CD4-positive, alpha-beta T cell (primary cell): ENCODE data around the gene AP2A1. TPM values are rescaled to one million over a fixed set of nuclear protein-coding genes. Genes with fewer than 3 reads are reported as not detected.
"Not testable (repeated sequence)": the region's sequence is repeated elsewhere in the genome, so short reads cannot be mapped to it uniquely, and the experiment has no call there.

Experiments used
- ATAC-seq: fragments of 200-7000 bp; cut with Tn5 transposase; one replicate; pipeline ENCODE4 v1.10.0; 2022; ENCODE audit warnings: mild to moderate bottlenecking; ENCODE audit not compliant: poor library complexity
- CTCF ChIA-PET: fragments of 350-600 bp; sonication (Branson Sonifier 250); formaldehyde crosslinking; loops from one replicate; lab custom pipeline; 2021; ENCODE audit warnings: antibody characterized with exemption, inconsistent platforms; lab: Charles Lee
- POLR2A ChIA-PET: fragments of 350-600 bp; sonication (Branson Sonifier 250); formaldehyde crosslinking; loops from one replicate; lab custom pipeline; 2021; ENCODE audit warnings: antibody characterized with exemption, inconsistent platforms; lab: Charles Lee
- DNase-seq, 14 experiments: peaks; one replicate each; pipeline ENCODE4 v3.0.0-alpha.2; 2013 to 2020; ENCODE audit warnings: mixed read lengths in 2 of 14
- H3K27ac ChIP-seq, 2 donors: one replicate each; pipeline versions ENCODE4 v1.5.1 to v1.7.0; 2013; ENCODE audit warnings: low read length in 2 of 2, low read depth in 1 of 2, mild to moderate bottlenecking in 1 of 2
- H3K27me3 ChIP-seq, 2 experiments: 1 replicate in 1 of 2; 2 replicates in 1 of 2; pipeline versions ENCODE4 v1.6.1 to v1.7.0; 2013; ENCODE audit warnings: low read length in 2 of 2, control low read depth in 1 of 2, mild to moderate bottlenecking in 1 of 2, moderate library complexity in 1 of 2; ENCODE audit not compliant: insufficient read depth in 2 of 2, control insufficient read depth in 1 of 2
- H3K36me3 ChIP-seq: one replicate; pipeline ENCODE4 v1.6.1; 2013; ENCODE audit warnings: low read length, control low read depth; ENCODE audit not compliant: insufficient read depth
- H3K4me1 ChIP-seq: one replicate; pipeline ENCODE4 v1.6.1; 2013; ENCODE audit warnings: low read length, control low read depth; ENCODE audit not compliant: insufficient read depth
- H3K4me3 ChIP-seq: one replicate; pipeline ENCODE4 v1.5.1; 2013; ENCODE audit warnings: mild to moderate bottlenecking, low read length, moderate library complexity
- H3K9me3 ChIP-seq, 2 experiments: 1 replicate in 1 of 2; 2 replicates in 1 of 2; pipeline versions ENCODE4 v1.6.1 to v1.7.0; 2013; ENCODE audit warnings: low read length in 2 of 2, mild to moderate bottlenecking in 2 of 2, control low read depth in 1 of 2, moderate library complexity in 1 of 2; ENCODE audit not compliant: control insufficient read depth in 1 of 2, insufficient read depth in 1 of 2
- H3K27ac Mint-ChIP-seq: one replicate; pipeline ENCODE4 v1.8.0; 2020; ENCODE audit warnings: mixed read lengths
- H3K27me3 Mint-ChIP-seq: one replicate; pipeline ENCODE4 v1.8.0; 2021; ENCODE audit warnings: mixed read lengths
- H3K36me3 Mint-ChIP-seq: one replicate; pipeline ENCODE4 v1.8.0; 2021; ENCODE audit warnings: low read depth, mixed read lengths
- H3K4me1 Mint-ChIP-seq: one replicate; pipeline ENCODE4 v1.8.0; 2021; ENCODE audit warnings: low read depth, mixed read lengths
- H3K4me3 Mint-ChIP-seq: one replicate; pipeline ENCODE4 v1.8.0; 2020; ENCODE audit warnings: mild to moderate bottlenecking, mixed read lengths
- H3K9me3 Mint-ChIP-seq: one replicate; pipeline ENCODE4 v1.8.0; 2020; ENCODE audit warnings: mixed read lengths
- intact Hi-C, 2 experiments: fragments of 100-400 bp; cut with DNase I in 1 of 2; cut with micrococcal nuclease in 1 of 2; formaldehyde crosslinking; loops; one replicate each; pipeline versions ENCODE4 v1.15.1 to v1.9.0; 2023 to 2025; cut with DNase I, micrococcal nuclease
- total RNA-seq, 174 experiments: library from RNA in 2 of 174; stranded (reverse) in 2 of 174; gene quantifications; one replicate each; pipeline ENCODE4 v1.2.3 and lab custom pipeline; 2021 to 2026
- TF ChIP-seq, protein P1 (sequence below): fragments of 200-600 bp; IDR thresholded peaks from one replicate; pipeline ENCODE4 v1.8.0; 2022; ENCODE audit warnings: antibody characterized with exemption, mild to moderate bottlenecking

AP2A1 gene
- total RNA-seq, 2 experiments from 2014 or later = 28.2 to 28.9 TPM

GRCh38 chr19:49818649-49819370, 52.0 kb downstream of the AP2A1 start:
- CTCF ChIA-PET = interaction anchor here (0.8 kb wide), 1 partner anchor 138 kb away, joined by 3 read pairs; no protein-coding TSS in a partner anchor
- no peak for DNase-seq

DNA sequence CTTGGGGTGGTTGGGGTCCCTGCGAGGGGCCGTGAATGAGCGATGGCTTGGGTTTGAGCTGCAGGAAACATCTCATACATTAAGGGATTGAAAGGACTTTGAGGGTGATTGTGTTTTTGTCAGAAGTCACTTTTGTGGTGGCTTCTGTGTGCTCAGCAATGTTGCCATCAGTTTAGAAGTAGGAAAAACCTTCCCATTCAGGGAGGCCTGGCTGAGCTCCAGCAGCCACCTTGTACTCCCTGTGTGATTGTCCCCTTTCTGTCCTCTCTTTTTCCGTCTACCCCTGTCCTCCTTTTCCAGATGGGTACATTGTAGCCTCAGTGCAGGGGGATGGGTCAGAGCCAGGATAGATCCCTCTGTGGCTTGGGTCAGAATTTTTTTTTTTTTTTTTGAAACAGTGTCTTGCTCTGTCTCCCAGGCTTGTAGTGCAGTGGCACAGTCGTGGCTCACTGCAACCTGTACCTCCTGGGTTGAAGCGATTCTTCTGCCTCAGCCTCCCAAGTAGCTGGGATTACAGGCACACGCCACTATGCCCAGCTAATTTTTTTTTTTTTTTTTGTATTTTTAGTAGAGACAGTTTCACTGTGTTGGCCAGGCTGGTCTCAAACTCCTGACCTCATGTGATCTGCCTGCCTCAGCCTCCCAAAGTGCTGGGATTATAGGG, 52.8 kb downstream of the AP2A1 start:
- H3K4me1 Mint-ChIP-seq = peaks cover 29% of the 10 kb centered on the region
- peaks cover 28% of the 10 kb centered on the region for H3K36me3 Mint-ChIP-seq
- ChIA-PET CTCF (interaction anchor here (0.8 kb wide), 1 partner anchor 139 kb away, joined by 3 read pairs; no protein-coding TSS in a partner anchor), POLR2A (interaction anchor here (1.2 to 2.2 kb wide), 4 partner anchors 31 to 57 kb away, joined by 3 to 14 read pairs (median 4); partner anchors contain the start of genes AKT1S1 and PTOV1)
- H3K4me3 Mint-ChIP-seq = peak overlapping the region; percentile 99
- ATAC-seq, H3K27me3 Mint-ChIP-seq, H3K4me3 ChIP-seq, DNase-seq, H3K27me3 ChIP-seq, H3K27ac ChIP-seq, H3K9me3 Mint-ChIP-seq, H3K9me3 ChIP-seq: not testable (repeated sequence)
- intact Hi-C loops = loop anchor here (1.0 to 10.0 kb wide), 5 partner anchors 31 to 325 kb away; partner anchors contain the start of genes ATF5 (in 1 of the 2), NUP62 (in 1 of the 2), PNKP (in 1 of the 2) and PTOV1 (in 1 of the 2)
- peaks cover 27% of the 10 kb centered on the region for H3K4me1 ChIP-seq
- H3K27ac Mint-ChIP-seq = peak overlapping the region; percentile 99
- H3K36me3 ChIP-seq = peaks cover 24% of the 10 kb centered on the region

More at GRCh38 chr19:49818649-49819370, 52.0 kb downstream of the AP2A1 start:
- peaks cover 32% of the 10 kb centered on the region for H3K4me1 ChIP-seq
- peaks cover 33% of the 10 kb centered on the region for H3K4me1 Mint-ChIP-seq
- peak overlapping the region; percentile 99 for H3K27ac Mint-ChIP-seq
- H3K27me3 Mint-ChIP-seq = no peaks in the 10 kb centered on the region
- ATAC-seq = no peak
- peaks cover 28% of the 10 kb centered on the region for H3K36me3 Mint-ChIP-seq
- intact Hi-C loops = loop anchor here (1.0 to 10.0 kb wide), 5 partner anchors 31 to 324 kb away; partner anchors contain the start of genes ATF5 (in 1 of the 2), NUP62 (in 1 of the 2), PNKP (in 1 of the 2) and PTOV1 (in 1 of the 2)
- no peaks in the 10 kb centered on the region for H3K27me3 ChIP-seq
- TF ChIP-seq, protein P1, sequence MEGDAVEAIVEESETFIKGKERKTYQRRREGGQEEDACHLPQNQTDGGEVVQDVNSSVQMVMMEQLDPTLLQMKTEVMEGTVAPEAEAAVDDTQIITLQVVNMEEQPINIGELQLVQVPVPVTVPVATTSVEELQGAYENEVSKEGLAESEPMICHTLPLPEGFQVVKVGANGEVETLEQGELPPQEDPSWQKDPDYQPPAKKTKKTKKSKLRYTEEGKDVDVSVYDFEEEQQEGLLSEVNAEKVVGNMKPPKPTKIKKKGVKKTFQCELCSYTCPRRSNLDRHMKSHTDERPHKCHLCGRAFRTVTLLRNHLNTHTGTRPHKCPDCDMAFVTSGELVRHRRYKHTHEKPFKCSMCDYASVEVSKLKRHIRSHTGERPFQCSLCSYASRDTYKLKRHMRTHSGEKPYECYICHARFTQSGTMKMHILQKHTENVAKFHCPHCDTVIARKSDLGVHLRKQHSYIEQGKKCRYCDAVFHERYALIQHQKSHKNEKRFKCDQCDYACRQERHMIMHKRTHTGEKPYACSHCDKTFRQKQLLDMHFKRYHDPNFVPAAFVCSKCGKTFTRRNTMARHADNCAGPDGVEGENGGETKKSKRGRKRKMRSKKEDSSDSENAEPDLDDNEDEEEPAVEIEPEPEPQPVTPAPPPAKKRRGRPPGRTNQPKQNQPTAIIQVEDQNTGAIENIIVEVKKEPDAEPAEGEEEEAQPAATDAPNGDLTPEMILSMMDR = no peak
- peak overlapping the region; percentile 66 for H3K4me3 ChIP-seq
- H3K36me3 ChIP-seq = peaks cover 18% of the 10 kb centered on the region
- POLR2A ChIA-PET = interaction anchor here (0.8 to 2.6 kb wide), 8 partner anchors 11 to 101 kb away, joined by 3 to 14 read pairs (median 4); partner anchors contain the start of genes AKT1S1, PNKP and PTOV1
- H3K27ac ChIP-seq = peak overlapping the region; percentile 96 to 97
- no peaks in the 10 kb centered on the region for H3K9me3 ChIP-seq
- peak overlapping the region; percentile 99 for H3K4me3 Mint-ChIP-seq
- no peaks in the 10 kb centered on the region for H3K9me3 Mint-ChIP-seq

- H3K4me1 ChIP-seq = peaks cover 27% of the 10 kb centered on the region
- no peaks in the 10 kb centered on the region for H3K9me3 ChIP-seq
- H3K4me3 ChIP-seq = no peak overlapping the region
- ChIA-PET CTCF (no interaction called here), POLR2A (interaction anchor here (1.4 kb wide), 2 partner anchors 47 to 49 kb away, joined by 3 to 5 read pairs; no protein-coding TSS in a partner anchor)
- H3K27me3 ChIP-seq = no peaks in the 10 kb centered on the region
- no peak overlapping the region for H3K27ac Mint-ChIP-seq
- H3K4me3 Mint-ChIP-seq = peak overlapping the region; percentile 66
- no peak for ATAC-seq
- H3K27ac ChIP-seq = no peak overlapping the region
- no peaks in the 10 kb centered on the region for H3K27me3 Mint-ChIP-seq
- H3K36me3 Mint-ChIP-seq = peaks cover 28% of the 10 kb centered on the region
- H3K36me3 ChIP-seq = peaks cover 25% of the 10 kb centered on the region
- H3K9me3 Mint-ChIP-seq = no peaks in the 10 kb centered on the region
- TF ChIP-seq, protein P1 = no peak
- intact Hi-C loops = no loop called here
- H3K4me1 Mint-ChIP-seq = peaks cover 29% of the 10 kb centered on the region
- no peak for DNase-seq
Measured at GRCh38 chr19:49820125-49820524, 53.3 kb downstream of the AP2A1 start.
